Activated CD4-positive, alpha-beta T cell treated with anti-CD3 and anti-CD28 coated beads, Interleukin-2, amount 10 ng/mL, durations not matched to agents 7 days and 5 days (primary cell): Measurements from ENCODE around the gene TPSAB1. TPM values are rescaled to one million over a fixed set of nuclear protein-coding genes. Genes with fewer than 3 reads are reported as not detected.
"Not testable (repeated sequence)": the region's sequence is repeated elsewhere in the genome, so short reads cannot be mapped to it uniquely, and the experiment has no call there.

Experiments used
- CTCF ChIA-PET: fragments of 350-600 bp; sonication (Branson Sonifier 250); formaldehyde crosslinking; loops from one replicate; lab custom pipeline; 2021; ENCODE audit warnings: antibody characterized with exemption; lab: Charles Lee
- POLR2A ChIA-PET: fragments of 350-600 bp; sonication (Branson Sonifier 250); formaldehyde crosslinking; loops from one replicate; lab custom pipeline; 2021; ENCODE audit warnings: antibody characterized with exemption; lab: Charles Lee
- DNase-seq: peaks from one replicate; pipeline ENCODE4 v3.0.0-alpha.2; 2020
- H3K27ac Mint-ChIP-seq: one replicate; pipeline ENCODE4 v1.8.0; 2021; ENCODE audit warnings: mild to moderate bottlenecking, moderate library complexity, mixed read lengths
- H3K27me3 Mint-ChIP-seq: one replicate; pipeline ENCODE4 v1.8.0; 2021; ENCODE audit warnings: mixed read lengths
- H3K36me3 Mint-ChIP-seq: one replicate; pipeline ENCODE4 v1.8.0; 2021; ENCODE audit warnings: low read depth, mixed read lengths
- H3K4me1 Mint-ChIP-seq: one replicate; pipeline ENCODE4 v1.8.0; 2021; ENCODE audit warnings: mixed read lengths
- H3K4me3 Mint-ChIP-seq: one replicate; pipeline ENCODE4 v1.8.0; 2021; ENCODE audit warnings: mild to moderate bottlenecking, moderate library complexity, mixed read lengths
- H3K9me3 Mint-ChIP-seq: one replicate; pipeline ENCODE4 v1.8.0; 2021; ENCODE audit warnings: mixed read lengths
- total RNA-seq, 2 experiments: library from RNA; stranded (reverse); gene quantifications; one replicate each; pipeline ENCODE4 v1.2.3, GENCODE V29; 2021

TPSAB1 gene
- total RNA-seq, 2 experiments from 2014 or later: not detected

DNA sequence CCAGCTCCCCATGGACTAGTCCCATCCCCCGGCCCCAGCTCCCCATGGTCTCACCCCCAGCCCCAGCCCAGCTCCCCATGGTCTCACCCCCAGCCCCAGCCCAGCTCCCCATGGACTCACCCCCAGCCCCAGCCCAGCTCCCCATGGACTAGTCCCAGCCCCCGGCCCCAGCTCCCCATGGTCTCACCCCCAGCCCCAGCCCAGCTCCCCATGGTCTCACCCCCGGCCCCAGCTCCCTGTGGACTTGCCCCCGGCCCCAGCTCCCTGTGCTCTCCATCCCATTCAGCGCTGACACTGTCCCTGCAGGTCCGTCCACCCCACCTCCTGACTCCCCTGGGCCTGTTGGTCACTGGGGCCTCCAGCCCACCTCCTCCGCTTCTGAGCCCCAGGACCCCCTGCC, 9.2 kb upstream of the TPSAB1 start:
- H3K27me3 Mint-ChIP-seq, POLR2A ChIA-PET, H3K4me3 Mint-ChIP-seq, DNase-seq, H3K9me3 Mint-ChIP-seq, H3K36me3 Mint-ChIP-seq, H3K27ac Mint-ChIP-seq, H3K4me1 Mint-ChIP-seq, CTCF ChIA-PET: not testable (repeated sequence)

DNA sequence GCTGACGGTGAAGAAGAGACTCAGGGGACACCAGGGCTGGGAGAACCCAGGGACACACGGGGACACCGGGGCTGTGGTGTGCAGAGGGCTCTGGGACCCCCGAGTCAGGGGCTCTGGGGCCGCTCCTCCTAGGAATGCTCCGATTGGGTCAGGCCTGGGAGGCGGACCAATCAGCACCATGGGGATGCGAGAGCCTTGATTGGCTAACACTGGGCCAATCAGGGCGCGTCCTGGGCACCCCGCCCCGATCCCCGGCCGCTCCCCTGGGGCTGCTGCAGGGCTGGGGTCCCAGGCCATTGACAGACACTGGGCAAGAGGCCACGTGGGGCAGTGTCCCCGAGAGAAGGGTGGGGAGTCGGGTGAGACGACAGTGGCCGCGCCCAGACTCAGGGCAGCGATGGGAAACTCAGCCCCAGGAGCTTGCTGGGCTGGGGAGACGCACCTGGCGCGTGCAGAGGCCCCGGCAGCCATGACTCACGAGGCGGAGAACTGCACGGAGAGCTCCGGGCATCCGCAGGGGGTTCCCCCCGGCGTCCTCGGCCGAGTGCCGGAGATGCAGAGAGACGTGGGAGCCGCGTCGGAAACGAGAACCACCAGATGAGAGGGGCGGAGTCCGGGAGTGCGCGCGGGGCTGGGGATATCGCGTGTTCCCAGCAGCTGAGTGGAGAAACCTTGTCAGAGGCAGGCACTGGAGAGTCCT, 8.3 kb upstream of the TPSAB1 start:
- POLR2A ChIA-PET, DNase-seq, H3K36me3 Mint-ChIP-seq, H3K27me3 Mint-ChIP-seq, CTCF ChIA-PET, H3K27ac Mint-ChIP-seq, H3K9me3 Mint-ChIP-seq, H3K4me3 Mint-ChIP-seq, H3K4me1 Mint-ChIP-seq: not testable (repeated sequence)

DNA sequence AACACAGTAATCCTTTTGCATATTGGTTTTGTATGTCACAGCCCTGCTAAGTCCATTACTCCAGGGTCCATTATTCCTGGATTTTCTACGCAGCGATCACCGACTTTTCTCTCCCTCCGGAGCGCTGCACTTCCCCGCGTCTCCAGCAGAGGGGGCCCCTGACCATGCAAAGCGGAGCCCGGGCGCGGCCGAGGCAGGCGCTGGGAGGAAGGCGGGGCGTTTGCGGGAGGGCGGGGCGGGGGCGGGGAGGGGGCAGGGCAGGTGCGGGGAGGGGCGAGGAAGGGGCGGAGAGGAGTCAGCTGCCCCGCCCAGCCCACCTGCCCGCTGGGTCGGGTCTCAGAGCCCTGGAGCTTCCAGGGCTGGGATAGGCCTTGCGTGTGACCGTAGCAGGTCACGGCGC, 3.8 kb upstream of the TPSAB1 start:
- DNase-seq, POLR2A ChIA-PET, H3K4me3 Mint-ChIP-seq, H3K27ac Mint-ChIP-seq, CTCF ChIA-PET, H3K4me1 Mint-ChIP-seq, H3K27me3 Mint-ChIP-seq, H3K9me3 Mint-ChIP-seq, H3K36me3 Mint-ChIP-seq: not testable (repeated sequence)

DNA sequence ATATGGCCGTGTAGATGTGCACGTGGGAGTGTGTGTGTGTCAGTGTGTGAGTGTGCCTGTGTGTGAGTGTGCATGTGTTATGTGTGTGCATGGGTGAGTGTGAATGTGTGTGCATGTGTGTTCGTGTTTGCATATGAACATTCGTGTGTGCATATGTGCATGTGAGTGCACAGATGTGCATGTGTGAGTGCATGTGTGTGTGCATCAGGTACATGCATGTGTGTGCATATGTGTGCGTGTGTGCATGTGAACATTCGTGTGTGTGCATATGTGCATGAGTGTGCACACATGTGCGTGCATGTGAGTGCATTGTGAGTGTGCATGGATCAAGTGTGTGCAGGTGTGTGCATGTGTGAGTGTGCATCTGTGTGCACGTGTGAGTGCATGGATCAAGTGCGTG, 2.5 kb upstream of the TPSAB1 start:
- ChIA-PET POLR2A (no interaction called here), CTCF (no interaction called here)
- H3K27ac Mint-ChIP-seq: no peak overlapping the region
- H3K4me1 Mint-ChIP-seq: no peaks in the 10 kb centered on the region
- no peaks in the 10 kb centered on the region for H3K36me3 Mint-ChIP-seq
- DNase-seq: no peak
- H3K27me3 Mint-ChIP-seq: no peaks in the 10 kb centered on the region
- no peaks in the 10 kb centered on the region for H3K9me3 Mint-ChIP-seq
- H3K4me3 Mint-ChIP-seq: no peak overlapping the region

DNA sequence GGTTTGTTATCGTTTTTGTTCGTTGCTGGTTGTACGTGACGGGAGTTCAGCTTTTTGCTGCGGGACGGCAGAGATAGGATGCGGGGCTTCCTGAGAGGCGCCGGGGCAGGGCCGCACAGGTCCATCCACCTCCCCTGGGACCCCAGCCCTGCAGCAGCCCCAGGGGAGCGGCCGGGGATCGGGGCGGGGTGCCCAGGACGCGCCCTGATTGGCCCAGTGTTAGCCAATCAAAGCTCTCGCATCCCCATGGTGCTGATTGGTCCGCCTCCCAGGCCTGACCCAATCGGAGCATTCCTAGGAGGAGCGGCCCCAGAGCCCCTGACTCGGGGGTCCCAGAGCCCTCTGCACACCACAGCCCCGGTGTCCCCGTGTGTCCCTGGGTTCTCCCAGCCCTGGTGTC, 1.6 kb upstream of the TPSAB1 start:
- POLR2A ChIA-PET, H3K27ac Mint-ChIP-seq, H3K9me3 Mint-ChIP-seq, H3K36me3 Mint-ChIP-seq, H3K4me3 Mint-ChIP-seq, CTCF ChIA-PET, H3K27me3 Mint-ChIP-seq, DNase-seq, H3K4me1 Mint-ChIP-seq: not testable (repeated sequence)

DNA sequence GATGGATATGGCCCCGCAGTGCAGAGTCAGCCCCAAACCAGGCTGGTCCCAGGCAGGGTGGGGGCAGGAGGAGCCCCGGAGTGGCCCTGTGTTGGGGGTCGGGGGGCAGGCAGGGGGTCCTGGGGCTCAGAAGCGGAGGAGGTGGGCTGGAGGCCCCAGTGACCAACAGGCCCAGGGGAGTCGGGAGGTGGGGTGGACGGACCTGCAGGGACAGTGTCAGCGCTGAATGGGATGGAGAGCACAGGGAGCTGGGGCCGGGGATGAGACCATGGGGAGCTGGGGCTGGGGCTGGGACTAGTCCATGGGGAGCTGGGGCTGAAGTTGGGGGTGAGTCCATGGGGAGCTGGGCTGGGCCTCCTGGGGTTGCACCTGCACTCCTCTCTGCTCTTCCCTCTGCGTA, 930 bp upstream of the TPSAB1 start:
- H3K4me3 Mint-ChIP-seq, H3K4me1 Mint-ChIP-seq, POLR2A ChIA-PET, H3K27ac Mint-ChIP-seq, H3K27me3 Mint-ChIP-seq, CTCF ChIA-PET, H3K36me3 Mint-ChIP-seq, H3K9me3 Mint-ChIP-seq, DNase-seq: not testable (repeated sequence)

DNA sequence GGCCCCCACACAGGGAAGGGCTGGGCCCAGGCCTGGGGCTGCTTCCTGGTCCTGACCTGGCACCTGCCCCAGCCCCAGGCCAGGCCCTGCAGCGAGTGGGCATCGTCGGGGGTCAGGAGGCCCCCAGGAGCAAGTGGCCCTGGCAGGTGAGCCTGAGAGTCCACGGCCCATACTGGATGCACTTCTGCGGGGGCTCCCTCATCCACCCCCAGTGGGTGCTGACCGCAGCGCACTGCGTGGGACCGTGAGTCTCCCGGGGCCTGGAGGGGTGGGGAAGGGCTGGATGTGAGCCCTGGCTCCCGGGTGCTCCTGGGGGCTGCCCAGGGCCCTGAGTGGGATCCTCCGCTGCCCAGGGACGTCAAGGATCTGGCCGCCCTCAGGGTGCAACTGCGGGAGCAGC, 576 bp downstream of the TPSAB1 start:
- not testable (repeated sequence) for H3K27ac Mint-ChIP-seq

DNA sequence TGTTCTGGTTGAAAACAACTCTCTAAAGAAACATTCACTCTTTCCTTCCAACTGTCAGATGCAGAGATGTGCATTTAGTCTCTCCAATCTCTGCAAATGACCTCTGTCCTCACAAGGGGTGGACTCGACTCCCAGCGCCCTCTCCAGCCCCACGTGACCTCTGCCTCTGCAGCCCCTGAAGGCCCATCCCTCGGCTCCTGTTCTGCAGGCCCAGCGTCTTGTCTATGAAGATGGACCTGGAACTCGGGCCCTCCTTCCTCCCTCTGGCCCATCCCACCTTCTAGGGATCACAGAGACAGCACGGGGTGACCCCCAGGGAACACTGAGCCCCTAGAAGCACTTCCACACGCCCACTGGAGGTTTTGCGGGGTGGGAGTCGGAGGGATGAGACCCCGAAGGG, 2.9 kb downstream of the TPSAB1 start:
- H3K36me3 Mint-ChIP-seq, H3K4me3 Mint-ChIP-seq, POLR2A ChIA-PET, H3K4me1 Mint-ChIP-seq, H3K27me3 Mint-ChIP-seq, H3K9me3 Mint-ChIP-seq, H3K27ac Mint-ChIP-seq, DNase-seq, CTCF ChIA-PET: not testable (repeated sequence)

More for the DNA sequence above, 576 bp downstream of the TPSAB1 start:
- H3K9me3 Mint-ChIP-seq, H3K36me3 Mint-ChIP-seq, CTCF ChIA-PET, H3K27me3 Mint-ChIP-seq, H3K4me1 Mint-ChIP-seq, POLR2A ChIA-PET, H3K4me3 Mint-ChIP-seq, DNase-seq: not testable (repeated sequence)

DNA sequence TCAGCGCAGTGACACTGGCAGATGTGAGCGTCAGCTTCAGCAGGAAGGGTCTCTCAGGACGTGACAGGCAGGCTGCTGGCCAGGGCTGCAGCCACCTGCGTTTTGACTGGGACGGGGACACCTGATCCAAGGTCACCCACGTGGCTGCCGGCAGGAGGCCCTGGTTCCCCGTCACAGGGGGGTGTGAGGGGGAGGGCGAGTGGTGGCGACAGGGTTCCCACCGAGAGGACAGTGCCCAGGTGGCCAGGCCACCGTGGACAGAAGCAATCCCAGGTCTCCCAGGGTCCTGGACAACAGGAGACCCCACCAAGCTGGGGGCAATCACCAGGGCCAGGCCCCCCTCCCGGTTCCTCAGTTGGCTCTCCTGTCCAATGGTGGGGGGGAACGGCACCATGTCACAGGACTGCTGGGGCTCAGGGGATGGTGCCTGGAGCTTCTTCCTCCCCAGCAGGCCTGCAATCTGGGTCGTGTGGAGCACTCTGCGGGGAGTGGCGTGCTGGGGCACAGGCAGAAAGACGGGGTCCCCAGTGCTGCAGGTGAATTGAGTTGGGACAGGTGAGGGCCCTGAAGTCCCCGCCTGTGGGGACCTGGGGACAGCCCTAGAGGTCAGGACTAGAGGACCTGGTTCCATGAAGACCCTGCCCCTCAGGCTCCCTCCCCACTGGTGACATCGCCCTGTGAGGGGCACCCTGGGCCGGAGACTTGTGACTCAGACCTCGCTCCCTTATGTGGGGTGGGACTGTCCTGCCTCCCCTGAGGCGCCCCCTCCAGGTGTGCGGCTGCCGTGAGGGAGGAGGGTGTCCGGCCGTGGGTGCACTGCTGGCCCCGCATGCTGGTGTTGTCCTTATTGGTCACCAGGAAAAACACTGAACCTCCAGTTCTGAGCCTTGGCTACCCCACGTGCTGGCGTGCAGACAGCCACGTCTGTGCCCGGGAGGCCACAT, 3.7 kb downstream of the TPSAB1 start:
- H3K36me3 Mint-ChIP-seq, CTCF ChIA-PET: not testable (repeated sequence)

DNA sequence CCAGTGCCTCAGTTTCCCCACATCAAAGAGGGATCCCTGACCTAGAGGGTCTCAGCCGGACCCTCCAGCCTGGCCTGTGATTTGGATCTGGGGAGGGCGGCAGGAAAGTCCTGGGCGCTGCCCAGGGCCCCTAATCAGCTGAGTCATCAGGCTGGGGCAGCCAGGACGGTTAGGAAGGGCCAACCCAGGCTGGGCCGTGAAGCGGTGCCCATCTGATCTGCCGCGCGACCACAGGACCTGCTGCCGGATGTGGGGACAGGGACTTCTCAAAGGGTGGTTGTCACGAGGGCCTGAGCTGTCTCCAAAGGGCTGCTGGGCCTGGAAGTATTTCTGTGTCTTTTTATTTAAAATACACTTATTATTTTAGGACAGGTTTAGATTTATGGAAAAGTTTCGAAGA, 4.4 kb downstream of the TPSAB1 start:
- CTCF ChIA-PET: interaction anchor here (1.0 kb wide), 1 partner anchor 59 kb away, joined by 3 read pairs; no protein-coding TSS in a partner anchor
- DNase-seq: peak; percentile 47
- Mint-ChIP-seq H3K9me3 (no peaks in the 10 kb centered on the region), H3K27me3 (no peaks in the 10 kb centered on the region), H3K36me3 (no peaks in the 10 kb centered on the region), H3K27ac (no peak overlapping the region), H3K4me1 (peaks cover 10% of the 10 kb centered on the region), H3K4me3 (no peak overlapping the region)
- POLR2A ChIA-PET: no interaction called here

More for the DNA sequence above, 3.7 kb downstream of the TPSAB1 start:
- POLR2A ChIA-PET, DNase-seq, H3K27me3 Mint-ChIP-seq, H3K9me3 Mint-ChIP-seq, H3K4me1 Mint-ChIP-seq, H3K4me3 Mint-ChIP-seq, H3K27ac Mint-ChIP-seq: not testable (repeated sequence)

DNA sequence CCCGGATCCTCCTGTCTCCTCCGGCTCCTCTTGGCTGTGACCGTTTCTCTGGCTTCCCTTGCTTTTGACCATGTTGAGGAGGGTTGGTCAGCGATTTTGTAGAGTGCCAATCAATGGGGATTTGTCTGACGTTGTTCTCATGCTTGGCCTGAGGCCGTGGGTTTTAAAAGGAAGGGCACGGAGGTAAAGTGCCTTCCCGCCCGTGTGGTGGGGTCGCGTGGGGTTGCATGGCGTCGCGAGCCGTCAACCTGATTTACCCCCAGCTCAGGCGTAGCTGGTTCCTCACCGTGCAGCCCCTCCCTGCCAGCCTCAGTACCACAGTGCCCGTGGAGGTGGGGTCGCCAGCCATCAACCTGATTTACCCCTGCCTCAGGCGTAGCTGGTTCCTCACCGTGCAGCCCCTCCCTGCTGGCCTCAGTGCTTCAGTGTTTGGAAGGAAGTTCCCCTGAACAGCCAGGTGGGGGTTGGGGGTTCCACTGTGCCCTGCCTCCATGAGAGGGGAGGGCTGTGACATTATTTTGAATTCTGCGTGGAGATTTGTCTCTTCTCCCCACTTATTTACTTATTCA, 5.0 kb downstream of the TPSAB1 start:
- peaks cover 10% of the 10 kb centered on the region for H3K4me1 Mint-ChIP-seq
- POLR2A ChIA-PET: no interaction called here
- DNase-seq: no peak
- CTCF ChIA-PET: interaction anchor here (1.0 kb wide), 1 partner anchor 59 kb away, joined by 3 read pairs; no protein-coding TSS in a partner anchor
- no peak overlapping the region for H3K4me3 Mint-ChIP-seq
- no peaks in the 10 kb centered on the region for H3K9me3 Mint-ChIP-seq
- no peaks in the 10 kb centered on the region for H3K36me3 Mint-ChIP-seq
- H3K27ac Mint-ChIP-seq: no peak overlapping the region
- H3K27me3 Mint-ChIP-seq: no peaks in the 10 kb centered on the region

DNA sequence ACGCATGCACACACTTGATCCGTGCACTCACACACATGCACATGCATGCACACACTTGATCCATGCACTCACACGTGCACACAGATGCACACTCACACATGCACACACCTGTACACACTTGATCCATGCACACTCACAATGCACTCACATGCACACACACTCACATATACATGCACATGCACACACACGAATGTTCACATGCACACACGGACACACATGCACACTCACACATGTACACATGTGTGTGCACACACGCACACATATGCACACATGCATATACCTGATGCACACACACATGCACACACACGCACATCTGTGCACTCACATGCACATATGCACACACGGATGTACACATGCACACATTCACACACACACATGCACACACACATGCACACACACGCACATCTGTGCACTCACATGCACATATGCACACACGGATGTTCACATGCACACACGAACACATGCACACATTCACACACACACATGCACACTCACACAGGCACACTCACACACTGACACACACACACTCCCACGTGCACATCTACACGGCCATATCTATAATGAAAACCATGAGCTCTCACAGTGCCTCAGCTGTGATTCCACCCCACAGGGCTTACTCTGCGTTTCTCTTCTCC, 7.5 kb downstream of the TPSAB1 start:
- H3K27me3 Mint-ChIP-seq, H3K4me3 Mint-ChIP-seq, DNase-seq, H3K4me1 Mint-ChIP-seq, H3K9me3 Mint-ChIP-seq, POLR2A ChIA-PET, H3K36me3 Mint-ChIP-seq, H3K27ac Mint-ChIP-seq: not testable (repeated sequence)
- CTCF ChIA-PET: interaction anchor here (0.7 kb wide), 1 partner anchor 125 kb away, joined by 3 read pairs; no protein-coding TSS in a partner anchor
